Measurements from ENCODE around the gene AKR1D1.
"Not testable (repeated sequence)": the region's sequence is repeated elsewhere in the genome, so short reads cannot be mapped to it uniquely, and the experiment has no call there.

The AKR1D1 gene, protein sequence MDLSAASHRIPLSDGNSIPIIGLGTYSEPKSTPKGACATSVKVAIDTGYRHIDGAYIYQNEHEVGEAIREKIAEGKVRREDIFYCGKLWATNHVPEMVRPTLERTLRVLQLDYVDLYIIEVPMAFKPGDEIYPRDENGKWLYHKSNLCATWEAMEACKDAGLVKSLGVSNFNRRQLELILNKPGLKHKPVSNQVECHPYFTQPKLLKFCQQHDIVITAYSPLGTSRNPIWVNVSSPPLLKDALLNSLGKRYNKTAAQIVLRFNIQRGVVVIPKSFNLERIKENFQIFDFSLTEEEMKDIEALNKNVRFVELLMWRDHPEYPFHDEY

DNA sequence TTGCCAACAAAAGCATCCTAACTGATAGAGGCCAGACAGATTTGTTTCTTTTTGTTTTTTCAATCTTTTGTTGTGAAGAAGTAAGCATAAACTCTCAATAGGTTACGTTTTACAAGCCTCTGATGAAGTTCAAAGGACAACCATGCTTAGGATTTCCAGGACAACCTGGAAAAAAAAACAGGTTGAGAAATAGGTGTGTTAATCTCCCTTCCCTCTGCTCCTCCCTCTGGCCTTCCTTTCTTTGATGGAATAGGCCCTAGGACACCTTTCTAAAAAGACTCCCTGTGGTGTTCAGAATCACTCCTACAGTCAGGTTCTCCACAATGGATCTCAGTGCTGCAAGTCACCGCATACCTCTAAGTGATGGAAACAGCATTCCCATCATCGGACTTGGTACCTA, at the start of gene AKR1D1:
Gene AKR1D1 (plus strand): TSS at position 264 of the 400 bp plus-strand sequence. CDS start 60 bp downstream, at position 324.
- DNase-seq (ENCODE audit: low spot score) = no peak

DNA sequence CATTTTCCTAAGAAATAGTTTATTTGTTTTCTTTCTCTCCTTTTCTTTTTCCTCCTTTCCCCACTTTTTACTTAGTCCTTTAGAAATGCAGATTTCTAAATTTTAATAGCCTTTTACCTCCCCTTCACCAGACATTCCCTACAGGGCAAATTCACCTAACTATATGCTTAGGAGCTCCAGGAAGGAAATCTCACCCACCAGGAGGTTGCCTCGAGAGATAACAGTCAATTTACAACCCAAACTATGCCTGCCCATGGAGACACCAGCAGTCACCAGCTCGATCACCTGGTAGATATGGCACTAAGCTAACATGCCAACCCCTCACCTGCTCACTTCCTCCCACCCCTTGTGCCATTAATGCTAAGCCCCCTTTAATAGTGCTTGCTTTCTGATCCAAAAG, 49.2 kb upstream of the AKR1D1 start:
- DNase-seq (ENCODE audit: low spot score) = no peak

DNA sequence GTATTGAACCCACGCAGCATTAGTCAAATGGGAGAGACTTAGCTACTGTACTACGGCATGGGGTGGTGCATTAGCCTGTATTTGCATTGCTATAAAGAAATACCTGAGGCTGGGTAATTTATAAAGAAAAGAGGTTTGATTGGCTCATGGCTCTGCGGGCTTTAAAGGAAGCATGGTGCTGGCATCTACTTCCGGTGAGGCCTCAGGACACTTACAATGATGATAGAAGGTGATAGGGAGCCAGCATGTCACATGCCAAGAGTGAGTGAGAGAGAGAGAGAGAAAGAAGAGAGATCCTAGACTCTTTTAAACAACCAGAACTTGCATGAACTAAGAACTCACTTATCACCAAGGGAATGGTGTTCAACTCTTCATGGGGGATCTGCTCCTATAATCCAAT, 47.1 kb upstream of the AKR1D1 start:
- no peak for DNase-seq (ENCODE audit: low spot score)

DNA sequence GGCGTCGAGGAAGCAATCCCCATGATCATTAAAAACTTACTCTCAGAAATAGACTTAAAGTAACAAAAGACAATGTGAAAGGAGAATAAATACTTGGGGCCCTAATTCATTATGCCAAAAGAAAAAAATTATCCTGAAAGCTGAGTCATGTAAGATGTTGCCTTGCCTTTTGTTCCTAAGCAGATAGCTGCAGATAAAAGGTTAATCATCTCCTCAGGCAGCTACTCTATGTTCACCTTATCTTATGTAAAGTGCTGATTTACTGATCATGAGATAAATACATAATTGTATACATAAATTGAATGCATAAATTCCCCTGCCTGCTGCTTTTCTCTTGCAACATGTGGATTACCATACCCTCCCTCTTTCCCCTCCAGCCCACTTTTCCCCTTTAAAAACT, 46.3 kb upstream of the AKR1D1 start:
- DNase-seq (ENCODE audit: low spot score) = no peak

DNA sequence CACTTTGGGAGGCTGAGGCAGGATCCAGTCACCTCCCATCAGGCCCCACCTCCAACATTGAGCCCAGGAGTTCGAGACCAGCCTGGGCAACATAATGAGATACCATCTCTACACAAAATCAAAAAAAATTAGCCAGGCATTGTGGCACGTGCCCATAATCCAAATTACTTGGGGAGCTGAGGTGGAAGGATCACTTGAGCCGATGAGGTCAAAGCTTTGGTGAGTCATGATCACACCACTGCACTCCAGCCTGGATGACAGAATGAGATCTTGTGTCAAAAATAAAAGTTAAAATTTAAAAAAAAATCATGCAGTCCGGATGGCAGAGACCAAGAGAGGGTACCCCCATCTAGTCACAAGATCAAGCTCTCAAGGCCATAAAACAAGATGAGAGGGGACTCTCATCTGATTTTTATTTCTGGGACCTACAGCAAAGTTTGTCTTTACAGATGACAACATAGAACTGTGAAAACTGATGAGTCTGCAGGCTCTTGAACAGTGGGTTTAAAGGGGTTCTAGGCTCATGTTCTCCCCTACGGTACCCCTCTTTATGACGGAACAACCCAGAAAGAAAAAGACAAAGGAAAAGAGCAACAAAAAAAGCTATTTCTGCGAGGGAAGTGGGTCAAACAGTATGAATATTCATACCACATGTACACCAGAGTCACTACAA, 45.4 kb upstream of the AKR1D1 start:
- no peak for DNase-seq (ENCODE audit: low spot score)

DNA sequence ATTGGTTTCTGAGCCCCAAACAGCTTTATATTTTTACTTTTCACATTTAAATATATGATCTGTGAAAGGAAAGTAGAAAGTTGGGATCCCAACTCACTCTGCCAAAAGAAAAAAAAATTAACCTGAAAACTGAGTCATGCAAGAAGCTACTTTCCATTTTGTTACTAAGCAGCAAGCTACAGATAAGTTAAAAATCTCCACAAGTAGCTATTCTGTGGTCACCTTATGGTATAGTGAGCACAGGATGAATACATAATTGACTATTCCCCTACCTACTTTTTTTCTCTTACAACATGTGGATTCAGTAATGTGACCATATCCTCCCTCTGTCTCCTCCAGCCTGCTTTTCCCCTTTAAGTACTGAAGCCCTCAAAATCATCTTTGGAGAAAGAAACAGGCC, 44.1 kb upstream of the AKR1D1 start:
- DNase-seq (ENCODE audit: low spot score) = no peak

DNA sequence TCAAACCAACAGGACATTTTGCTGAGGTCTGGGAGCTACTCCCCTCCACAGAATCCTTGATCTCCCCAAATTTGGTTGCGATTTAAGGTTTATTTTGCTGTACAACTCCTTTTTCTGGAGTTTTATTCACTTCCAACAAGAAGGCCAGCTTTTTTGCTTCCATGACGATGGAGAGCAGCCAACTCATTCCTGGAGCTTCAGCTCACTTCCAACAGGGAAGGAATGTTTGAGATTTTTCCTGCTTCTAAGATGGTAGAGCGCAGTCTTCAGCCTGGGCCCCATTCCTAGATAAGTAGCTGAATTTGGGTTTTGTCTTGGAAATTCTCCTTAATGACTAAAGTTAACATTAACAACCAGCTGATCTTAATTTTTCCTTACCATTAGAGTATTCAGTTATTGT, 43.5 kb upstream of the AKR1D1 start:
- DNase-seq (ENCODE audit: low spot score) = no peak

DNA sequence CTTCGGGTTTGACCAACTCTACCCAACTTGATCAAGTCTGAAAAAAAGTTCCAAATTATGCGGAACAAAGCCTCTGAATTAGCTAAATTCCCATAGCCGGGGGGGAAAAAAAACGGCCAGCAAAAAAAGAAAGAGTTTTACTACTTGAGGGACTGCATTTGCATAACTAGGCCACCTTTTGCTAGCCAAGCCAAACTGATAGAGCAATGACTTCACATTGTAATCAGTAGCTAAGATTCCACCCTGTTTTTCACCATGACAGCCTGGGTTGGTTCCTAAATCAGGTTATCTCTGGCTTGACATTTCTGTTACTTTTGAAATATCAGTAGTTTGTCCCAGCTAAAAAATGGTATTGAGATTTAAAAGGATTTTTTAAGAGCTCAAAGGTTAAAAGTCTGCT, 43.0 kb upstream of the AKR1D1 start:
- DNase-seq (ENCODE audit: low spot score) = no peak

DNA sequence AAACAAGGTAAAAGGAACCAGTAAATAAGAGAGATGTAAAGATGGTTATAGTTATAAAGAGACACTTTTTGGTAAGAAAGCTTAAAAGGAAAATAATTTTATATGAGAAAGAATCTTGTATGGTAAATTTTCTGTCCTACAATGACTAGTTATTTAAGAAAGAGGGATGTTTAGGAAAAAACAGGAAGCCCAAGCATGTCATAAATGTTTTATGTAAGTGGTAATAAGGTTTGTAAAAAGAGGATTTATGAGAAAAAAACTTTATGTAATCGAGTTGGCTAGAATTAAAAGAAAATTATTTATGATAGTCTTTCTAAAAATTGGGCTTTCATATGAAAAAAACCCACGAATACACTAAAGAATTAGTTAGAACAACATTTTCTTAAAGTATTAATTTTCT, 40.1 kb upstream of the AKR1D1 start:
- DNase-seq (ENCODE audit: low spot score) = no peak

DNA sequence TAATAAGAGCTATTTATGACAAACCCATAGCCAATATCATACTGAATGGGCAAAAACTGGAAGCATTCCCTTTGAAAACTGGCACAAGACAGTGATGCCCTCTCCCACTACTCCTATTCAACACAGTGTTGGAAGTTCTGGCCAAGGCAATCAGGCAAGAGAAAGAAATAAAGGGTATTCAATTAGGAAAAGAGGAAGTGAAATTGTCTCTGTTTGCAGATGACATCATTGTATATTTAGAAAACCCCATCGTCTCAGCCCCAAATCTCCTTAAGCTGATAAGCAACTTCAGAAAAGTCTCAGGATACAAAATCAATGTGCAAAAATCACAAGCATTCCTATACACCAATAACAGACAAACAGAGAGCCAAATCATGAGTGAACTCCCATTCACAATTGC, 36.2 kb upstream of the AKR1D1 start:
- DNase-seq (ENCODE audit: low spot score) = not testable (repeated sequence)

DNA sequence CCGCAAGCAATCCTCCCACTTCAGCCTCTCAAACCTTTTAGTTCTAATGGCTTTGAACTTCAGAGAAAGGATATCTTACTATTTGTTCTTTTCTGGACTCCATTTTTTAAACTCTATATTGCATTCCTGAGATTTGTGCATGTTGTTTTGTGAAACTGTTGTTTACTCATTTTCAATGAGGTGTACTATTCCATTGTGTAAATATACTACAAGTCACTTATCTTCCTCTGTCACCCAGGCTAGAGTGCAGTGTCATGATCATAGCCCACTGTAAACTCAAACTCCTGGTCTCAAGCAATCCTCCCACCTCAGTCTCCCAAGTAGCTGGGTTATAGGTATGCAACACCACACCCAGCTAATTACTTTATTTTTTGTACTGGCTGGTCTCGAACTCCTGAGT, 31.4 kb upstream of the AKR1D1 start:
- DNase-seq (ENCODE audit: low spot score) = no peak

DNA sequence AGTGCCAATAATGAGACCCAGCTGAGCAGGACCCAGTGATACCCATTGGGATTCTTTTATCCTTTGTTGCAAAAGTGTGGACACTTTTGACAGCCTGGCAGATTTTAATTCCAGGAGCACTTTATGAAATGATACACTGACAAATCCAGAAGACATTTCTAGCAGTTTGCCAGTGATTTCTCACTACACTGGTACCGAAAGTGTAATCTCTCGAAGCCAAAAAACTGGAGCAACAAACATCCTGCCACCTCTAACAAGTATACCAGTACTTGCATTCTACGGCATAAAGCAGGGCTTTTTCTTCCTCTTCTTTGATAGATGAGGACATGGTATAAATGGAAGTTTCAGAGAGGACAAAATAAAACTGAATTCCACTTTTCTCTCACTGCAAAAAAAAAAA, 28.4 kb upstream of the AKR1D1 start:
- DNase-seq (ENCODE audit: low spot score) = no peak

DNA sequence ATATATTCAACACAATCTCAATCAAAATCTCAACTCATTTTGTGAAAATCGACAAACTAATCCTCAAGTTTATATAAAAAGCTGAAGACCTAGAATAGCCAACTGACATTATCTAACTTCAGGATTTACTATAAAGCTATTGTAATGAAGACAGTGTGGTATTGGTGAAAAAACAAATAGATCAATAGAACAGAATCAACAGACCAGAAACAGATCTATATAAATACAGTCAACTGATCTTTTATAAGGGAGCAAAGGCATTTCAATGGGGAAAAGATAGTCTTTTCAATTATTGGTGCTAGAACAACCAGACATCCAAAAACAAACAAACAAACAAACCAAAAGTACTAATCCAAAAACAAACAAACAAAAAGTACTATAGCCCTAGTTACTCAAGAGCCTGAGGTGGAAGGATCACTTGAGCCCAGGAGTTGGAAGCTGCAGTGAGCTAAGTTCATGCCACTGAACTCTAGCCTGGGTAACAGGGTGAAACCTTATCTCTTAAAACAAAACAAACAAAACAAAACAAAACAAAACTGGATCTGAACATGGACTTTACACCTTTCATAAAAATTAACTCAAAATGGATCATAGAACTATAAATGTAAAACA, 26.6 kb upstream of the AKR1D1 start:
- no peak for DNase-seq (ENCODE audit: low spot score)

DNA sequence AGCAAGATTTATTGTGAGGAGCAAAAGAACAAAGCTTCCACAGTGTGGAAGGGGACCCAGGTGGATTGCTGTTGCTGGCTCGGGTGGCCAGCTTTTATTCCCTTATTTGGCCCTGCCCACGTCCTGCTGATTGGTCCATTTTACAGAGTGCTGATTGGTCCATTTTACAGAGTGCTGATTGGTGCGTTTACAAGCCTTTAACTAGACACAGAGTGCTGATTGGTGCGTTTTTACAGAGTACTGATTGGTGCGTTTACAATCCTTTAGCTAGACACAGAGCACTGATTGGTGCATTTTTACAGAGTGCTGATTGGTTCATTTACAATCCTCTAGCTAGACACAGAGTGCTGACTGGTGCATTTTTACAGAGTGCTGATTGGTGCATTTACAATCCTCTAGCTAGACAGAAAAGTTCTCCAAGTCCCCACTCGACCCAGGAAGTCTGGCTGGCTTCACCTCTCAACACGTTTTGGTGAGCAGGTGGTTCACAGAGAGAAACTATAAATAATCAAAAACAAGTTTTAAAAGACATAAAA, 24.5 kb upstream of the AKR1D1 start:
- DNase-seq (ENCODE audit: low spot score) = not testable (repeated sequence)

DNA sequence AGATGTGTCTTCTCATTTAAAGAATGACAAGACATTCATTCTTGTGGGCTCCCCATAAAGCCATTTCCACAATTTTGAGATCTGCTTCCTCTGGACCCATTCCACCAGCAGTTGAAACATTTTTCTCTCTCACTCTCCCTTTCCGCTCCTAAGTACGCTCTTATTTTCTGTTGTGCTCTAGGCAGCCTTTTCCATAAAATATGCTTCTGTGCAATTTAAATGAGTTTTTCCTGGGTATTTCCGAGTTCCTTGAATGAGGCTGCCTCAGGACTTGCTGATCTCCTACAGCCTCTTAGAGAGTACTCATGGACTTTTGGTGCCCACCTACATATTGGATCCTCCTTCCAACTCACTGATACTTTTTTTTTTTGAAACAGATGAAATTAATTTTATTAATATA, 23.6 kb upstream of the AKR1D1 start:
- no peak for DNase-seq (ENCODE audit: low spot score)

DNA sequence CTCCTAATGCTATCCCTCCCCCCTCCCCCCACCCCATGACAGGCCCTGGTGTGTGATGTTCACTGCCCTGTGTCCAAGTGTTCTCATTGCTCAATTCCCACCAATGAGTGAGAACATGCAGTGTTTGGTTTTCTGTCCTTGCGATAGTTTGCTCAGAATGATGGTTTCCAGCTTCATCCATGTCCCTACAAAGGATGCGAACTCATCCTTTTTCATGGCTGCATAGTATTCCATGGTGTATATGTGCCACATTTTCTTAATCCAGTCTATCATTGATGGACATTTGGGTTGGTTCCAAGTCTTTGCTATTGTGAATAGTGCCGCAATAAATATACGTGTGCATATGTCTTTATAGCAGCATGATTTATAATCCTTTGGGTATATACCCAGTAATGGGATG, 20.6 kb upstream of the AKR1D1 start:
- DNase-seq (ENCODE audit: low spot score) = not testable (repeated sequence)

DNA sequence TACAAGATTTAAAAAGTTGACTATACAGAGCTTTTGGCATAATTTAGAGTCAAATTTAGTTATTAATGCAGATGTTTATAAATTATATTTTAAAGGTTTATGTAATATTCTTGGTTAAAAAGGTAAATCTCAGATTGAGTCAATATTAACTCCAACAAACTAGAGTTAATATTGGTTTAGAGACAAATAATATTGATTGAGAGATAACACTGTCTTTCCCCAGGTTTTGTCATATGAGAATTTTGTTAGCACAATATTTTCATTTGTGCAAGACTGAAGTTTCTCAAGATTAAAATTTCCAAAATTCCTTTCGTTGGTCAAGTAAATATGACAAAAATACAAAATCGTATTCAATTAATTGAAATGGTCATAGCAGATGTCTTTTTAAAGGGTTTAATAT, 12.9 kb upstream of the AKR1D1 start:
- no peak for DNase-seq (ENCODE audit: low spot score)

DNA sequence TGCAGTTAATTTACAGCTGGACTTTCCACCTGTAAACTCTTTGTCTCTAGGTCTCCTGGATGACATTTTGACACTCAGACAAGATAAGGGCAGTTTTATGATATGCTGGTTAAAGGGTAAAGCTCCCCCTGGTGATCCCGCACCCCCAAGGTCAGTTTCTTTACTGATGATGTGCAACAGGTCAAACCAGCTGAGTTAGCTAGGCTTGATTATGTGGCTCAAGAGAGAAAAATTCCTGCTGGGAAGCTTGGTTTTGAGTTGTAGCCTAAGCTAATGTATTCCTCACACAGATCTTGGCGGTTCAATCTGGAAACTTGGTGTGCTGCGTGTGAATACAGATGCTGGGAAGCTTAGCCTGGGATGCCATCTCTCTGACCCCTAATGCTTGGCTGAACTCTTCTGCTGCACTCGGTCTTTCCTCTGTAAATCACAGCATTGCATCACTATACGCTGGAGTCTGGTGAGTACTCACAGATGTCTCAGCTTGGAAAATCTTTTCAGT, 11.4 kb upstream of the AKR1D1 start:
- DNase-seq (ENCODE audit: low spot score) = no peak

DNA sequence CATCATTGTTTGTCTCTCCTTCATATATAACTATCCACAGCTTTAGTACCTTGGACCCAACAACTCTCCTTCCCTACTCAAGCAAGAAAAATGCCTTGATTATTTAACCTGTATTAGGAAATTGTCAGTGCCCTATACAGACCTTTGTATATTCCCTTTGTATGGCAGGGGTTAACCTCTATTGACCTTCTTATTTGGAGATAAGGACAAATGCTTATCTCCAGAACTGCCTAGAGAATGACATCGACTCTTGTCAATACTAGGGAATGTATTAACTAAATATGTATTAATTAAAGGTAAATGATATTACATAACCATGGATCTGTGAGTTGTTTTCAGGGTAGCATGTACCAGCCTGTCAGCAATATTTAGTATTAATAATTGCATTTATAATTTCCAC, 10.4 kb upstream of the AKR1D1 start:
- no peak for DNase-seq (ENCODE audit: low spot score)

DNA sequence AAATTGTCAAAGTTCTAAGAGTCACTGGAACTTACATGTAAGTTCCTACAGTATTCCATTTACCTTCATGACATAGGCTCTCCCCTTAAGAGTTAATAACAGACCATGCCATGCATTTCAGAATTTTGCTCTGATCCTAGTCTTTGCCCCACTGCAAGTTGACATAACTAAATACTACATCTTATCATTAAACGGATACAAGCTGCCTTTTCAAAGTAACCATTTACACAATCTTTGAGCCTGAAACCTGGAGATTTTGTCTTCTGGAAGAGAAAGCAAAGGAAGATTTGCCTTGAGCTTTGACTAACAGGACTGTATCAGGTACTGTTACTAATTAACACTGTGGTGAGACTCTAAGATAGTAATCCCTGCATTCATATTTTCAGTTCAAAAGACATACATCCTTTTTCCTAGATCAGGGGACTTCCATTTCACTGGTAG, 9.3 kb upstream of the AKR1D1 start:
- DNase-seq (ENCODE audit: low spot score) = no peak

DNA sequence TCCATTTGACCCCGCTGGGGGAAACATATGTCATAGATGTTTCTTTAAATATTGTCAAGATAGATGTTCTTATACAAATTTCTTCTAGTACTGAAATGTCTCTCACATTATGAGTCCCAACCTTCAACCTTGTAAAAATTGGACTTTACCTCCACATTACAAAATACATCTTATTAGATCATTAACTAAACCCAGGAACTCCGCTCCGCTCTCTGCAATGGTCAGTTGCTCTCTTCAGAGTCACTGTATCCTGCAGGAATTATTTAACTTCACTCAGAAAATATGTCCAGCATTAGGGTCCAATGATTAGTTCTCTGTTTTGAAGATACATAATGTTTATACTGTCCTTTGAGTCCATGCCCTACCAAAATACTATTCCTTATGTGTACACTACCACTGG, 8.5 kb upstream of the AKR1D1 start:
- DNase-seq (ENCODE audit: low spot score) = no peak

DNA sequence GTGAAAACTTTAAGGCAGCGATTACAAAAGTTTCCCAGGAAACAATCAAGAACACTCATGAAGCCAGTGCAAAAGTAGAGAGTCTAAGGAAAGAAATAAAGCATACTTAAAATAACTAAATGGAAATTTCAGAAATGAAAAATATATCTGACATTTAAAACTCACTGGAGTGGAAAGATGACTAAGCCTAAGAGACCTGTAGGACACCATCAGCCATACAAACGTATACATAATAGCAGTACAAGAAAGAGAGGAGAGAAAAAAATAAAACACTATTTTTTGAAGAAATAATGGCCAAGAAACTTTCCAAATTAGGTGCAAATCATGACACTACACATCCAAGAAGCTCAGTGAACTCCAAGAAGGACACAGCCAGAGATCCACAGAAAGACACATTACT, 5.4 kb upstream of the AKR1D1 start:
- no peak for DNase-seq (ENCODE audit: low spot score)

DNA sequence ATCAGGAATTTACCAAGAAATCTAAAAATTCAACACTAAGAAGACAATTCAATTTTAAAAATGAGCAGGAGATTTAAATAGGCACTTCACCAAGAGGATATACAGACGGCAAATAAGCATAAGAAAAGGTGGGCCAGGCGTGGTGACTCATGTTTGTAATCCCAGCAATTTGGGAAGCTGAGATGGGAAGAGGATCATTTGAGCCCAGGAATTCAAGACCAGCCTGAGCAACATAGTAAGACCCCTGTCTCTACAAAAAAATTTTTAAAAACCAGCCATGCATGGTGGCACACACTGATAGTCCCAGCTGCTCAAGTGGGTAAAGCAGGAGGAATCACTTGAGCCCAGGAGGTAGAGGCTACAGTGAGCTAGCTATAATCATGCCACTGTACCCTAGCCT, 3.5 kb upstream of the AKR1D1 start:
- DNase-seq (ENCODE audit: low spot score) = no peak

Measured in SW480 (cell line).